Measurements from ENCODE around the gene USP4.
"Not testable (repeated sequence)": the region's sequence is repeated elsewhere in the genome, so short reads cannot be mapped to it uniquely, and the experiment has no call there.

Gene USP4

GRCh38 chr3:49333091-49333490 is 6.8 kb downstream of the USP4 start:
- no peaks in the 10 kb centered on the region for H3K27me3 Mint-ChIP-seq
- H3K9me3 Mint-ChIP-seq = no peaks in the 10 kb centered on the region
- peaks cover 65% of the 10 kb centered on the region for H3K36me3 Mint-ChIP-seq (ENCODE audit: low read depth)
- peak overlapping the region; percentile 33 for H3K27ac Mint-ChIP-seq
- peaks cover 19% of the 10 kb centered on the region for H3K4me1 Mint-ChIP-seq (ENCODE audit: low read depth)
- H3K4me3 Mint-ChIP-seq = no peak overlapping the region

- Mint-ChIP-seq H3K4me3 (no peak overlapping the region), H3K27me3 (no peaks in the 10 kb centered on the region), H3K27ac (no peak overlapping the region), H3K4me1 (ENCODE audit: low read depth) (peaks cover 11% of the 10 kb centered on the region), H3K9me3 (no peaks in the 10 kb centered on the region), H3K36me3 (ENCODE audit: low read depth) (peaks cover 75% of the 10 kb centered on the region)
Observed at GRCh38 chr3:49329186-49329585, 10.7 kb downstream of the USP4 start.

- not testable (repeated sequence) for H3K27ac Mint-ChIP-seq; H3K4me3 Mint-ChIP-seq; H3K9me3 Mint-ChIP-seq; H3K27me3 Mint-ChIP-seq; H3K4me1 Mint-ChIP-seq (ENCODE audit: low read depth)
- H3K36me3 Mint-ChIP-seq (ENCODE audit: low read depth) = peaks cover 75% of the 10 kb centered on the region
Observed at GRCh38 chr3:49328350-49328749, 11.5 kb downstream of the USP4 start.

GRCh38 chr3:49327485-49327884 is 12.4 kb downstream of the USP4 start:
- Mint-ChIP-seq H3K36me3 (ENCODE audit: low read depth) (peaks cover 72% of the 10 kb centered on the region), H3K27me3 (no peaks in the 10 kb centered on the region), H3K27ac (no peak overlapping the region), H3K4me3 (no peak overlapping the region), H3K4me1 (ENCODE audit: low read depth) (no peaks in the 10 kb centered on the region), H3K9me3 (no peaks in the 10 kb centered on the region)

GRCh38 chr3:49324768-49325167 is 15.1 kb downstream of the USP4 start:
- Mint-ChIP-seq H3K4me1 (ENCODE audit: low read depth) (no peaks in the 10 kb centered on the region), H3K36me3 (ENCODE audit: low read depth) (peaks cover 74% of the 10 kb centered on the region), H3K4me3 (no peak overlapping the region), H3K27me3 (no peaks in the 10 kb centered on the region), H3K9me3 (no peaks in the 10 kb centered on the region), H3K27ac (no peak overlapping the region)

- Mint-ChIP-seq H3K4me1 (ENCODE audit: low read depth) (peaks cover 13% of the 10 kb centered on the region), H3K9me3 (no peaks in the 10 kb centered on the region), H3K4me3 (no peak overlapping the region), H3K36me3 (ENCODE audit: low read depth) (peaks cover 49% of the 10 kb centered on the region), H3K27ac (no peak overlapping the region), H3K27me3 (no peaks in the 10 kb centered on the region)
Observed at GRCh38 chr3:49316696-49317457, 23.0 kb downstream of the USP4 start.

GRCh38 chr3:49313896-49314688 is 25.8 kb downstream of the USP4 start:
- Mint-ChIP-seq H3K36me3 (ENCODE audit: low read depth) (peaks cover 47% of the 10 kb centered on the region), H3K9me3 (no peaks in the 10 kb centered on the region), H3K4me3 (no peak overlapping the region), H3K27ac (peak overlapping the region; percentile 40), H3K27me3 (no peaks in the 10 kb centered on the region), H3K4me1 (ENCODE audit: low read depth) (peaks cover 13% of the 10 kb centered on the region)

GRCh38 chr3:49311283-49311682 is 28.6 kb downstream of the USP4 start:
- Mint-ChIP-seq H3K27ac (no peak overlapping the region), H3K27me3 (no peaks in the 10 kb centered on the region), H3K36me3 (ENCODE audit: low read depth) (peaks cover 54% of the 10 kb centered on the region), H3K4me1 (ENCODE audit: low read depth) (peaks cover 13% of the 10 kb centered on the region), H3K4me3 (no peak overlapping the region), H3K9me3 (no peaks in the 10 kb centered on the region)

- Mint-ChIP-seq H3K36me3 (ENCODE audit: low read depth) (peaks cover 58% of the 10 kb centered on the region), H3K27ac (no peak overlapping the region), H3K4me3 (no peak overlapping the region), H3K9me3 (no peaks in the 10 kb centered on the region), H3K4me1 (ENCODE audit: low read depth) (peaks cover 13% of the 10 kb centered on the region), H3K27me3 (no peaks in the 10 kb centered on the region)
Observed at GRCh38 chr3:49310677-49311076, 29.2 kb downstream of the USP4 start.

GRCh38 chr3:49305608-49306007 is 34.2 kb downstream of the USP4 start:
- H3K4me1 Mint-ChIP-seq (ENCODE audit: low read depth) = no peaks in the 10 kb centered on the region
- H3K36me3 Mint-ChIP-seq (ENCODE audit: low read depth) = peaks cover 51% of the 10 kb centered on the region
- H3K27ac Mint-ChIP-seq = no peak overlapping the region
- no peaks in the 10 kb centered on the region for H3K27me3 Mint-ChIP-seq
- H3K4me3 Mint-ChIP-seq = no peak overlapping the region
- H3K9me3 Mint-ChIP-seq = no peaks in the 10 kb centered on the region

GRCh38 chr3:49302613-49303012 is 37.2 kb downstream of the USP4 start:
- Mint-ChIP-seq H3K4me3 (no peak overlapping the region), H3K4me1 (ENCODE audit: low read depth) (no peaks in the 10 kb centered on the region), H3K9me3 (no peaks in the 10 kb centered on the region), H3K36me3 (ENCODE audit: low read depth) (peaks cover 54% of the 10 kb centered on the region), H3K27me3 (no peaks in the 10 kb centered on the region), H3K27ac (no peak overlapping the region)

GRCh38 chr3:49300595-49300994 is 39.3 kb downstream of the USP4 start:
- Mint-ChIP-seq H3K9me3 (no peaks in the 10 kb centered on the region), H3K27ac (no peak overlapping the region), H3K4me1 (ENCODE audit: low read depth) (no peaks in the 10 kb centered on the region), H3K27me3 (no peaks in the 10 kb centered on the region), H3K4me3 (no peak overlapping the region), H3K36me3 (ENCODE audit: low read depth) (peaks cover 55% of the 10 kb centered on the region)

- H3K4me1 Mint-ChIP-seq (ENCODE audit: low read depth) = no peaks in the 10 kb centered on the region
- H3K36me3 Mint-ChIP-seq (ENCODE audit: low read depth) = peaks cover 58% of the 10 kb centered on the region
- no peaks in the 10 kb centered on the region for H3K27me3 Mint-ChIP-seq
- H3K27ac Mint-ChIP-seq = peak overlapping the region; percentile 26
- H3K9me3 Mint-ChIP-seq = no peaks in the 10 kb centered on the region
- H3K4me3 Mint-ChIP-seq = no peak overlapping the region
Observed at GRCh38 chr3:49298511-49298910, 41.3 kb downstream of the USP4 start.

GRCh38 chr3:49296781-49297411 is 43.0 kb downstream of the USP4 start:
- Mint-ChIP-seq H3K4me1 (ENCODE audit: low read depth) (no peaks in the 10 kb centered on the region), H3K4me3 (no peak overlapping the region), H3K36me3 (ENCODE audit: low read depth) (peaks cover 52% of the 10 kb centered on the region), H3K9me3 (no peaks in the 10 kb centered on the region), H3K27me3 (no peaks in the 10 kb centered on the region), H3K27ac (peak overlapping the region; percentile 63)

- H3K9me3 Mint-ChIP-seq = no peaks in the 10 kb centered on the region
- no peak overlapping the region for H3K4me3 Mint-ChIP-seq
- H3K27ac Mint-ChIP-seq = no peak overlapping the region
- H3K27me3 Mint-ChIP-seq = no peaks in the 10 kb centered on the region
- no peaks in the 10 kb centered on the region for H3K4me1 Mint-ChIP-seq (ENCODE audit: low read depth)
- peaks cover 49% of the 10 kb centered on the region for H3K36me3 Mint-ChIP-seq (ENCODE audit: low read depth)
Observed at GRCh38 chr3:49295489-49296058, 44.3 kb downstream of the USP4 start.
